Measurements from ENCODE around the gene CYP3A5. TPM values are rescaled to one million over a fixed set of nuclear protein-coding genes. Genes with fewer than 3 reads are reported as not detected.

The CYP3A5 gene
- total RNA-seq, 1 donor from 2014 or later: 15.5 TPM

GRCh38 chr7:99672573-99672972 lies 7.2 kb downstream of the CYP3A5 start:
- DNase-seq (no peak), ATAC-seq (no peak)
- Histone ChIP-seq H3K9me3 (no peaks in the 10 kb centered on the region), H3K36me3 (peaks cover 17% of the 10 kb centered on the region), H3K27me3 (ENCODE audit: low read depth) (no peaks in the 10 kb centered on the region), H3K4me3 (no peak overlapping the region), H3K4me1 (no peaks in the 10 kb centered on the region), H3K27ac (no peak overlapping the region)
- no peak for TF ChIP-seq CTCF (IDR thresholded peaks at IDR 0.05)
- intact Hi-C loops (cut with DNase I): no loop called here

DNA sequence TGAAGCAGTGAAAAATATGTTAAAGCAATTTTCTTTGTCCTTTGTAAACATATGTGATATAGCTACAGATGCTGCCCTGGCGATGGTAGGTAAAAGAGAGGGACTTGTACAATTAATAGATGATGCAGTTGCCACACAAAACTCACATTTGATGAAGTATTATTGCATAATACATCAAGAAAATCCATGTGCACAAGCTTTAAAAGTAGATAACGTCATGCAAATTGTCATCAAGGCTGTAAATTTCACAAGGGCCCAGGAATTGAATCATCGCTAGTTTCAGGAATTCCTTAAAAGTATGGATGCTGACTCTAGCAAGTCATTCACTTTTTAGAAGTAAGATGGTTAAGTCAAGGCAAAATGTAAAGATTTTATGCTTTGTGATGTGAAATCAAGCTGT lies 10.0 kb downstream of the CYP3A5 start:
- ATAC-seq (no peak), DNase-seq (no peak)
- H3K36me3 ChIP-seq: peaks cover 24% of the 10 kb centered on the region
- no peaks in the 10 kb centered on the region for H3K4me1 ChIP-seq
- no peak for TF ChIP-seq CTCF (IDR thresholded peaks at IDR 0.05)
- no peak overlapping the region for H3K27ac ChIP-seq
- H3K9me3 ChIP-seq: no peaks in the 10 kb centered on the region
- no peak overlapping the region for H3K4me3 ChIP-seq
- H3K27me3 ChIP-seq (ENCODE audit: low read depth): no peaks in the 10 kb centered on the region
- intact Hi-C loops (cut with DNase I): no loop called here

GRCh38 chr7:99668541-99668940 lies 11.3 kb downstream of the CYP3A5 start:
- intact Hi-C loops (cut with DNase I): no loop called here
- no peaks in the 10 kb centered on the region for H3K27me3 ChIP-seq (ENCODE audit: low read depth)
- H3K27ac ChIP-seq: no peak overlapping the region
- ATAC-seq: no peak
- H3K36me3 ChIP-seq: peaks cover 26% of the 10 kb centered on the region
- no peak overlapping the region for H3K4me3 ChIP-seq
- no peaks in the 10 kb centered on the region for H3K9me3 ChIP-seq
- H3K4me1 ChIP-seq: no peaks in the 10 kb centered on the region
- no peak for DNase-seq
- TF ChIP-seq CTCF (IDR thresholded peaks at IDR 0.05): no peak

- intact Hi-C loops (cut with DNase I): no loop called here
- no peak for ATAC-seq
- Histone ChIP-seq H3K4me1 (no peaks in the 10 kb centered on the region), H3K27ac (no peak overlapping the region), H3K4me3 (no peak overlapping the region), H3K27me3 (ENCODE audit: low read depth) (no peaks in the 10 kb centered on the region), H3K36me3 (peaks cover 30% of the 10 kb centered on the region), H3K9me3 (no peaks in the 10 kb centered on the region)
- no peak for TF ChIP-seq CTCF (IDR thresholded peaks at IDR 0.05)
- DNase-seq: no peak
Measured at GRCh38 chr7:99667179-99667578, 12.6 kb downstream of the CYP3A5 start.

- no peaks in the 10 kb centered on the region for H3K4me1 ChIP-seq
- intact Hi-C loops (cut with DNase I): no loop called here
- no peaks in the 10 kb centered on the region for H3K9me3 ChIP-seq
- DNase-seq (no peak), ATAC-seq (peak; percentile 36 to 37)
- no peak overlapping the region for H3K4me3 ChIP-seq
- peaks cover 38% of the 10 kb centered on the region for H3K36me3 ChIP-seq
- no peak for TF ChIP-seq CTCF (IDR thresholded peaks at IDR 0.05)
- no peaks in the 10 kb centered on the region for H3K27me3 ChIP-seq (ENCODE audit: low read depth)
- H3K27ac ChIP-seq: no peak overlapping the region
Measured at GRCh38 chr7:99666013-99666395, 13.8 kb downstream of the CYP3A5 start.
